Ishikawa (cell line): ENCODE data around the gene TLE3.

Source experiments
- CEBPB ChIP-seq: IDR thresholded peaks from 2 replicates; pipeline ENCODE4 v1.6.1; 2012
- CREB1 ChIP-seq: IDR thresholded peaks from 2 replicates; pipeline ENCODE4 v1.6.1; 2012; ENCODE audit warnings: low read depth
- EGR1 ChIP-seq: IDR thresholded peaks from 2 replicates; pipeline ENCODE4 v1.6.1; 2012
- EP300 ChIP-seq: IDR thresholded peaks from 2 replicates; pipeline ENCODE4 v1.6.1; 2012; ENCODE audit warnings: borderline replicate concordance
- FOXM1 ChIP-seq: IDR thresholded peaks from 2 replicates; pipeline ENCODE4 v1.6.1; 2012; ENCODE audit warnings: low read depth, borderline replicate concordance
- NFIC ChIP-seq: IDR thresholded peaks from 2 replicates; pipeline ENCODE4 v1.6.1; 2012
- RAD21 ChIP-seq: IDR thresholded peaks from 2 replicates; pipeline ENCODE4 v1.6.1; 2012; ENCODE audit warnings: low read depth
- TAF1 ChIP-seq: IDR thresholded peaks from 2 replicates; pipeline ENCODE4 v1.6.1; 2012; ENCODE audit warnings: low read depth, mild to moderate bottlenecking
- TCF12 ChIP-seq: IDR thresholded peaks from 2 replicates; pipeline ENCODE4 v1.6.1; 2012; ENCODE audit warnings: low read depth
- TEAD4 ChIP-seq: IDR thresholded peaks from 2 replicates; pipeline ENCODE4 v1.6.1; 2012
- YY1 ChIP-seq: IDR thresholded peaks from 2 replicates; pipeline ENCODE4 v1.6.1; 2012; ENCODE audit warnings: low read depth
- ZBTB7A ChIP-seq: IDR thresholded peaks from 2 replicates; pipeline ENCODE4 v1.6.1; 2012; ENCODE audit warnings: low read depth
- TF ChIP-seq, protein P1 (sequence below): IDR thresholded peaks from 2 replicates; pipeline ENCODE4 v1.6.1; 2012
- TF ChIP-seq, protein P2 (sequence below): IDR thresholded peaks from 2 replicates; pipeline ENCODE4 v1.6.1; 2012; ENCODE audit warnings: low read depth, mild to moderate bottlenecking
- TF ChIP-seq, protein P3 (sequence below): IDR thresholded peaks from 2 replicates; pipeline ENCODE4 v1.6.1; 2012

TLE3 gene

DNA sequence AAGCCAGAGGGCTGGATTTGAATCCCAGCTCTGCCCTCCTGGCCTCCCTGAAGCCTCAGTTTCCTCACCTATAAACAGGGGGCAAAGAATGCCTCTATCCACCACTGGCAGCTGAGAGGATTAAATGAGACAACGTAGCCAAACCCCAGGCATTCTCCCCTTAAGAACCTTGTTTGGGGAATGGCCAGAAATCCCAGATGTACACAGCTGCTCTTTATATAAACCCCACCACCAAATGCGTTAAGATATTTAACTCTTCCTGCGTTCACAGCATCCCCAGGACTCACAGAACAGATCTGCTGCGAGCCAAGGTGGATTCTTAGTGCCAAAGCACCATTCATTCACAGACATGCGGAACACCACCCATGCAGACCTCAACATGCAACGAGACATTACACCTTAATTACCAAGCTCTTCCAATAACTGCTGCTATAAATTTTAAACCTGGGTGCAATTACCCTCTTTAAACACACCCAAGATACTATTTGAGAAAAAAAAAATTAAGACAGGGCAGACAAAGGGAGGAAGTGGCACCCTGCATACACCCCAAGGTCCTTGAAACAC is 5.2 kb downstream of the TLE3 start:
- no peak for TF ChIP-seq CEBPB
- TF ChIP-seq, protein P1, sequence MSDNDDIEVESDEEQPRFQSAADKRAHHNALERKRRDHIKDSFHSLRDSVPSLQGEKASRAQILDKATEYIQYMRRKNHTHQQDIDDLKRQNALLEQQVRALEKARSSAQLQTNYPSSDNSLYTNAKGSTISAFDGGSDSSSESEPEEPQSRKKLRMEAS = no peak

DNA sequence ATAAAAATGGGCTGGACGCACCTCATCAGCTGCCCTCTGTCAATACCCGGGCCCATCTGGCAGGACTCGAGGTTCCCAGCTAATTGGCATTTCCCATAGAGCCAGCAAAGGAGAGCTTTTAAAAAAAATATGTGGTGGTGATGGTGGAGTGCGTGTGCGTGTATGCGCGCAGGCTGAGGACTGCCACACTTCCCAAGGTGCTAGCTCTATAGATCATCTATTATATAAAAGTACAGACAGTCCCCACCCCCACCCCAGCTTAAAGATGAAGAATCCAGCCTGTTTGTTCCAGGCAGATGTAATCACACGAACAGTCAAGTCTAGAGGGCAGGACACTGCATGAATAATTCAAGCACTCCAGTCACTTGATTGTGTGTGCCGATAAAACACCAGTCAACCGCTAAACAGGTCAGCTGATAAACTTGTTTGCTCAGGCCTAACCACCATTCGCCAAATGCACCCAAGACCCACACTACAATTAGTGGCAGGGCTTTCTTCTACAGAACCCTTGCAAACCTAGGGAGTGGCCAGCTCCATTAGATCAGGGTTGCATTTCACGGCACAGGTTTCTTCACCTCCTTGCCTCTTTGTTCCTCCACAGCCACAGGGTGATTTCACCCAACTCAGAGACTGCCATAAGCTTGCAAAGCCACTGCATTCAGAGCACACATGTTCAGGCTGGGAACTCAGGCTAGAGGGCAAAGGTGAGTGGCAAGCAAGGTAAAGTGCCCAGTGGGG is 5.8 kb downstream of the TLE3 start:
- no peak for TF ChIP-seq TAF1
- TF ChIP-seq FOXM1 = no peak
- no peak for TF ChIP-seq CREB1
- no peak for TF ChIP-seq RAD21
- no peak for TF ChIP-seq TCF12
- TF ChIP-seq EP300 = no peak
- no peak for TF ChIP-seq CEBPB
- TF ChIP-seq, protein P1 = no peak
- TF ChIP-seq ZBTB7A = no peak
- TF ChIP-seq YY1 = no peak
- no peak for TF ChIP-seq TEAD4
- TF ChIP-seq EGR1 = no peak
- TF ChIP-seq, protein P2, sequence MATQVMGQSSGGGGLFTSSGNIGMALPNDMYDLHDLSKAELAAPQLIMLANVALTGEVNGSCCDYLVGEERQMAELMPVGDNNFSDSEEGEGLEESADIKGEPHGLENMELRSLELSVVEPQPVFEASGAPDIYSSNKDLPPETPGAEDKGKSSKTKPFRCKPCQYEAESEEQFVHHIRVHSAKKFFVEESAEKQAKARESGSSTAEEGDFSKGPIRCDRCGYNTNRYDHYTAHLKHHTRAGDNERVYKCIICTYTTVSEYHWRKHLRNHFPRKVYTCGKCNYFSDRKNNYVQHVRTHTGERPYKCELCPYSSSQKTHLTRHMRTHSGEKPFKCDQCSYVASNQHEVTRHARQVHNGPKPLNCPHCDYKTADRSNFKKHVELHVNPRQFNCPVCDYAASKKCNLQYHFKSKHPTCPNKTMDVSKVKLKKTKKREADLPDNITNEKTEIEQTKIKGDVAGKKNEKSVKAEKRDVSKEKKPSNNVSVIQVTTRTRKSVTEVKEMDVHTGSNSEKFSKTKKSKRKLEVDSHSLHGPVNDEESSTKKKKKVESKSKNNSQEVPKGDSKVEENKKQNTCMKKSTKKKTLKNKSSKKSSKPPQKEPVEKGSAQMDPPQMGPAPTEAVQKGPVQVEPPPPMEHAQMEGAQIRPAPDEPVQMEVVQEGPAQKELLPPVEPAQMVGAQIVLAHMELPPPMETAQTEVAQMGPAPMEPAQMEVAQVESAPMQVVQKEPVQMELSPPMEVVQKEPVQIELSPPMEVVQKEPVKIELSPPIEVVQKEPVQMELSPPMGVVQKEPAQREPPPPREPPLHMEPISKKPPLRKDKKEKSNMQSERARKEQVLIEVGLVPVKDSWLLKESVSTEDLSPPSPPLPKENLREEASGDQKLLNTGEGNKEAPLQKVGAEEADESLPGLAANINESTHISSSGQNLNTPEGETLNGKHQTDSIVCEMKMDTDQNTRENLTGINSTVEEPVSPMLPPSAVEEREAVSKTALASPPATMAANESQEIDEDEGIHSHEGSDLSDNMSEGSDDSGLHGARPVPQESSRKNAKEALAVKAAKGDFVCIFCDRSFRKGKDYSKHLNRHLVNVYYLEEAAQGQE = no peak
- TF ChIP-seq, protein P3, sequence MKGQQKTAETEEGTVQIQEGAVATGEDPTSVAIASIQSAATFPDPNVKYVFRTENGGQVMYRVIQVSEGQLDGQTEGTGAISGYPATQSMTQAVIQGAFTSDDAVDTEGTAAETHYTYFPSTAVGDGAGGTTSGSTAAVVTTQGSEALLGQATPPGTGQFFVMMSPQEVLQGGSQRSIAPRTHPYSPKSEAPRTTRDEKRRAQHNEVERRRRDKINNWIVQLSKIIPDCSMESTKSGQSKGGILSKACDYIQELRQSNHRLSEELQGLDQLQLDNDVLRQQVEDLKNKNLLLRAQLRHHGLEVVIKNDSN = no peak
- TF ChIP-seq NFIC = no peak

DNA sequence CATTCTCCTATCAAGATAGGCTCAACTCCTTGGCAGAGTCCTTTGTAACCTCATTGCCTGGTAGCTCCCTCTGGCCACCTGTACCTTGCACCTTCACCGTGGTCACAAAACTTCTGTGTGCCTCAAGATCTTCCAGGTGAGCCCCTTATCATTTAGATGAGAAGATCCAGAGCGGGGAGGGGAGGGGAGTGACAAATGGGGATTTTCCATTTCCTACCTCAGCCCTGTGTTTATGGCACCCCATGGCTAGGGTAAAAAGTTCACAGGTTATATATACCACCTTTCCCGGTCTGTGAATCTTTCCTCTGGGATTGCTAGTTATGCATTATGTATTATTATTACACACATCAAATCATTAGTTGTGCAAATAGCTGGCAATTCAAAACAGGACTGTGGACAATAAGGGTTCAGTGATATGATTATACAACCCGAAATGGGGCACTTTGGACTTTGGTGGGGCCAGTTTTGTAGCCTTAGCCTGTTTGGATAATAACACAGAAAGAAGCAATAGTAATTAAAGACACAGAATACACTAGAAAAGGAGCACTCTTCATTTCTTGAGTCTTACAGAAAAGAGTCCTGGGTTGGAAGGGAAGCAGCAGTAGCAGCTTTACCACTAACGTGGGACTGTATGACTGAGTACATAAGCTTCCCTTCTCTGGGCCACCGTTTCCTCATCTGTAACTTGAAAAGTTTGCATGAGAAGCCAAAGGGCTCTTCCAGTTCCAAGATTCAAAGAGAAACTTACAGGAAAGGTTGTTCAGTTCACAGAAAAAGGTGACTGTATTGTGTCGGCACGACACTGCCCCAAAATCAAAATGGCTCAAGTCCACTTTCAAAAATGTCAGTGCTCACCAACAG is 7.1 kb downstream of the TLE3 start:
- TF ChIP-seq, protein P1 = no peak
- no peak for TF ChIP-seq EP300

DNA sequence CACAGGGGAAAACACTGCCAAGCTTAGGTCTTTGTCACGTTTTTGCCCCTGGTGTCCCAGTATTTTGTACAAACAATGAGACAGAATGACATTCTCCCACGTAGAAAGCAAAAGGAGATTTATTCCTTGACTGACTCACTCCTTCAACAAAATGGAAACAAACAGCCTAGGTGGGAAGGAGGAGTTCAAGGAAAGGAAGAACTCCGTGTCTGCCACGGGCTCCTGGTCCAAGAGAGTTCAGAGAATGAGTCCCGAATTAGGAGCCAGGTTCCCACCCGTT is 8.1 kb downstream of the TLE3 start:
- TF ChIP-seq CEBPB = no peak
- TF ChIP-seq, protein P1 = no peak
- TF ChIP-seq TAF1 = no peak
- no peak for TF ChIP-seq TCF12
- no peak for TF ChIP-seq NFIC

DNA sequence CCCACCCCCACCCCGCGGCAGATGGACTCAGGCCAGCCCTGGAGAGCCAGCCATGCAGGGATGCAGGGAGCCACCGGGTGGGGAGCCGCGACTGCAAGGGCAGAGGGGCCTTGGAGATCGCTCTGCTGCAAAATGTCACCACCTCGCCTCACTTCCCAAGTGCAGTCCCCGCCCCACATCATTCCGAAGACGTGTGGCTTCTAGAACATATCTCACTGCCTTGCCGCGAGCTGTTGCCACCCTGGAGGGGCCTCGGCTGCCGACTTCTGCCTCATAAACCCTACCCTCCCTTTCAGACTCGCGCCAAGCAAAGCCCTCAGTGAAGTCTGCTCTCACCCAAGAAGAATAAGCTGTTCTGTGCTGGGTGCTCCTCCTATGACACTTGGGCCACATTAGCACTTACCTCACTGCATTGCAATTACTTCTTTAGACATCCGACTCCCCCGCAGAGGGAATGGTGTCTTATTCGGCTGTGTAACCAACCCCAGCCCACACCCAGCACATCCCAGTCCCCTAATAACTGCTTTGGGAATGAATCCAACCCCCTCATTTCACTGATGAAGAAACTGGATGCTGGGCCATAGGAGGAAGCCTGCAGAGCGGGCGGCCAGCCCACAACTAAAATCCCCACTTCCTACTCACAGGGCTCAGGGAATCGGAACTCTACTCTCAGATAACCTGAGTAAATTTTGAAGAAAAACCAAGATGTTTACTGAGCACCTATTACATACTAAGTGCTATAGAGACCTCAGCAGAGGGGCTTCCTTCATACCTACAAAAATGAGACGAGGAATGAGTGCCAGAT is 8.6 kb downstream of the TLE3 start:
- TF ChIP-seq CEBPB = no peak
- no peak for TF ChIP-seq TEAD4
- TF ChIP-seq, protein P1 = no peak
- no peak for TF ChIP-seq NFIC
- TF ChIP-seq YY1 = no peak
- no peak for TF ChIP-seq CREB1
- no peak for TF ChIP-seq RAD21
- TF ChIP-seq TCF12 = no peak
- TF ChIP-seq EP300 = no peak

DNA sequence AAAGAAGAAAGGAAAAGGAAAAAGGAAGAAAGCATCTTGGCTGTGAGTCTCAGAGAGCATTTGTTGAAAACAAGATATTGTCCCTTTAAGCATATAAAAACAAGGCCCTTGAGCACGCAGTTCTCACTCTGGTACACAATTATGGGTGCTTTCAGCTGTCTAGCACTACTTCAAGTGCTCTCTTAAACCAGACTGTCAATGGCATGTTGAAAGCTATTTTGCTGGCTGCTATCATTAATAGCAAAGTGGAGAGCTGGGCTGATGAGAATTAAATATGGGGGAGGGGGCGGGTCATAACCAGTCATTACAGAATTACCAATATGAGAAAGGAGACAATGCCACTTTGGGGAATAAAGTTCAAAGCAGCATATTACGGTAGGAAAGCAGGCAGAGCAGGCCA is 9.3 kb downstream of the TLE3 start:
- no peak for TF ChIP-seq EGR1
- no peak for TF ChIP-seq FOXM1
- TF ChIP-seq CEBPB = no peak
- TF ChIP-seq EP300 = no peak
- TF ChIP-seq, protein P2 = no peak
- TF ChIP-seq, protein P1 = no peak
- TF ChIP-seq TCF12 = no peak
- TF ChIP-seq YY1 = no peak
- no peak for TF ChIP-seq ZBTB7A
- TF ChIP-seq RAD21 = no peak
- no peak for TF ChIP-seq NFIC
- TF ChIP-seq TEAD4 = no peak
